NB4 (cell line): Measurements from ENCODE around the gene MRPL4.
A peak's percentile ranks its signal among the peaks of the same experiment; 100 is the strongest.

ENCODE experiments used
- DNase-seq: peaks from one replicate; pipeline ENCODE4 v3.0.0; 2010; ENCODE audit warnings: low read depth
- H3K4me3 ChIP-seq: one replicate; pipeline ENCODE4 v1.5.1; 2011; ENCODE audit warnings: mild to moderate bottlenecking, low read depth, low read length, moderate library complexity
- CTCF ChIP-seq: IDR thresholded peaks from one replicate; pipeline ENCODE4 v1.5.1; 2012; ENCODE audit warnings: low read depth, low read length
- MAX ChIP-seq: IDR thresholded peaks from 2 replicates; pipeline ENCODE4 v1.6.1; 2011; ENCODE audit warnings: low read depth, low read length
- MYC ChIP-seq: IDR thresholded peaks from 2 replicates; pipeline ENCODE4 v1.6.1; 2011; ENCODE audit warnings: low read depth, low read length
- POLR2A ChIP-seq: IDR thresholded peaks from 2 replicates; pipeline ENCODE4 v1.6.1; 2011; ENCODE audit warnings: mild to moderate bottlenecking; ENCODE audit not compliant: insufficient read length; ENCODE audit errors: extremely low read depth

MRPL4 gene

GRCh38 chr19:10270616-10271394 lies 18.8 kb downstream of the MRPL4 start, which contains the start of gene ICAM1:
Gene ICAM1, plus strand, starts transcription at chr19:10271120. Its CDS starts 40 bp downstream, at chr19:10271160.
- peak; percentile 45 for TF ChIP-seq CTCF
- no peak for TF ChIP-seq POLR2A
- peak within 1 kb of the TSS; percentile 42 for H3K4me3 ChIP-seq
- peak; percentile 98 for DNase-seq

GRCh38 chr19:10271543-10272086 lies 19.6 kb downstream of the MRPL4 start:
- peak; percentile 77 for DNase-seq
- TF ChIP-seq MYC (no peak), POLR2A (no peak), MAX (no peak), CTCF (no peak)
- H3K4me3 ChIP-seq, result peak overlapping the region; percentile 42

- H3K4me3 ChIP-seq, result no peak overlapping the region
- TF ChIP-seq MAX, result no peak
- TF ChIP-seq CTCF, result no peak
- no peak for TF ChIP-seq POLR2A
- TF ChIP-seq MYC, result no peak
- peak; percentile 36 for DNase-seq
Observed at GRCh38 chr19:10274589-10274988, 22.6 kb downstream of the MRPL4 start.

- H3K4me3 ChIP-seq, result no peak overlapping the region
- DNase-seq, result peak; percentile 43
- TF ChIP-seq MYC (no peak), POLR2A (no peak), MAX (no peak), CTCF (no peak)
Observed at GRCh38 chr19:10277795-10278589, 26.0 kb downstream of the MRPL4 start.

- H3K4me3 ChIP-seq, result no peak overlapping the region
Observed at GRCh38 chr19:10278935-10279334, 26.9 kb downstream of the MRPL4 start.

More at GRCh38 chr19:10278935-10279334, 26.9 kb downstream of the MRPL4 start:
- TF ChIP-seq MYC, result no peak
- TF ChIP-seq MAX, result no peak
- no peak for TF ChIP-seq POLR2A
- TF ChIP-seq CTCF, result no peak
- peak; percentile 26 for DNase-seq
